ENCODE results near the gene PRIM1.
"Not testable (repeated sequence)": the region's sequence is repeated elsewhere in the genome, so short reads cannot be mapped to it uniquely, and the experiment has no call there.

Gene PRIM1

GRCh38 chr12:56716933-56717880 lies 34.9 kb downstream of the PRIM1 start:
- no peak for DNase-seq (ENCODE audit: low read depth)
- H3K4me3 ChIP-seq (ENCODE audit: low read depth, low read length) = no peak overlapping the region
- TF ChIP-seq CTCF (IDR thresholded peaks at IDR 0.05; ENCODE audit: low read depth, low read length, missing control alignments) = no peak

GRCh38 chr12:56716458-56716857 lies 35.7 kb downstream of the PRIM1 start:
- no peak for DNase-seq (ENCODE audit: low read depth)
- no peak overlapping the region for H3K4me3 ChIP-seq (ENCODE audit: low read depth, low read length)
- no peak for TF ChIP-seq CTCF (IDR thresholded peaks at IDR 0.05; ENCODE audit: low read depth, low read length, missing control alignments)

- no peak for DNase-seq (ENCODE audit: low read depth)
- TF ChIP-seq CTCF (IDR thresholded peaks at IDR 0.05; ENCODE audit: low read depth, low read length, missing control alignments) = no peak
Measured at GRCh38 chr12:56715798-56716197, 36.3 kb downstream of the PRIM1 start.

GRCh38 chr12:56714431-56714929 lies 37.6 kb downstream of the PRIM1 start:
- no peak for TF ChIP-seq CTCF (IDR thresholded peaks at IDR 0.05; ENCODE audit: low read depth, low read length, missing control alignments)
- H3K4me3 ChIP-seq (ENCODE audit: low read depth, low read length) = no peak overlapping the region
- no peak for DNase-seq (ENCODE audit: low read depth)

More at GRCh38 chr12:56715798-56716197, 36.3 kb downstream of the PRIM1 start:
- H3K4me3 ChIP-seq (ENCODE audit: low read depth, low read length) = no peak overlapping the region

GRCh38 chr12:56713345-56713744 lies 38.8 kb downstream of the PRIM1 start:
- no peak overlapping the region for H3K4me3 ChIP-seq (ENCODE audit: low read depth, low read length)
- no peak for TF ChIP-seq CTCF (IDR thresholded peaks at IDR 0.05; ENCODE audit: low read depth, low read length, missing control alignments)
- DNase-seq (ENCODE audit: low read depth) = no peak

GRCh38 chr12:56709759-56710376 lies 42.3 kb downstream of the PRIM1 start:
- TF ChIP-seq CTCF (IDR thresholded peaks at IDR 0.05; ENCODE audit: low read depth, low read length, missing control alignments) = no peak
- no peak for DNase-seq (ENCODE audit: low read depth)
- no peak overlapping the region for H3K4me3 ChIP-seq (ENCODE audit: low read depth, low read length)

- DNase-seq (ENCODE audit: low read depth); H3K4me3 ChIP-seq (ENCODE audit: low read depth, low read length): not testable (repeated sequence)
Measured at GRCh38 chr12:56704522-56704921, 47.6 kb downstream of the PRIM1 start.
